Right lung (tissue), 5 donors: ENCODE measurements around the gene CMPK1. TPM values are rescaled to one million over a fixed set of nuclear protein-coding genes. Genes with fewer than 3 reads are reported as not detected.

Experiments used
- DNase-seq, 2 donors: peaks; one replicate each; pipeline ENCODE4 v3.0.0-alpha.2; 2013
- polyA plus RNA-seq, 5 donors: library from polyadenylated mRNA; unstranded; fragments of 120-200 nt; gene quantifications; one replicate each; pipeline versions ENCODE4 v1.2.1 to v1.2.3, GENCODE V29; 2013; ENCODE audit warnings: inconsistent platforms in 1 of 5, low replicate concordance in 1 of 5; ENCODE audit not compliant: insufficient read length in 5 of 5, insufficient read depth in 1 of 5

CMPK1 gene
- polyA plus RNA-seq, 5 donors = 80.2 to 103 (median 95.6) TPM

DNA sequence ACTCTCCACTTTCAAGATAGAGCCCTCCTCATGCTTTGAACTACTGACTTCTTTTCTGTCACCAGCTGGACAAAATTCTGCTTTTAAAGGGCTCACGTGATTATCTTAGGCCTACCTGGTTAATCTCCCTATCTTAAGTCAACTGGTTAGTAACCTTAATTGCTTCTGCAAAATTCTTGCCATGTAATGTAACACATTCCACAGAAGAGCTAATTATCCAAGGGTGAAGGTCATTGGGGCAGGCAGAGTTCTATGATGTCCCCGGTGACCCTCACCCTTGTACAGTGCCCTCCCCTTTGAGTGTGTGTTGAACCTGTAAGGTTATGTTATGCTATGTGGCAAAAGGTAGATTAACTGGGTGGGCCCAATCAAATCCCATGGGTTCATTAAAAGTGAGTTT, 57.3 kb downstream of the CMPK1 start:
- DNase-seq = no peak

DNA sequence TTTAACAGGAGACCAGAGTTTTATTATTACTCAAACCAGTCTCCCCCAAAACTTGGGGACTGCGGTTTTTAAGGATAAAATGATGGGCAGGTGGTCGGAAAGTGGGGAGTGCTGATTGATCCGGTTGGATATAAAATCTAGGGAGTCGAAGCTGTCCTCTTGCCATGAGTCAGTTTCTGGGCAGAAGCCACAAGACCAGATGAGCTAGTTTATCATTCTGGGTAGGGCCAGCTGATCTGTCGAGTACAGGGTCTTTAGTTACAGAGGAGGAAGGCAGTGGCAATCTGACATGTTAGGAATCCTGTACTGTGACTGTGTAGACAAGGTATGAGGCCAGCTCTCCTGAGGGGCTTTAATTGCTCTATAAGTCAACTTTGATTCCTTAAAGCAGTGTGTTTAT, 59.6 kb downstream of the CMPK1 start:
- no peak for DNase-seq

DNA sequence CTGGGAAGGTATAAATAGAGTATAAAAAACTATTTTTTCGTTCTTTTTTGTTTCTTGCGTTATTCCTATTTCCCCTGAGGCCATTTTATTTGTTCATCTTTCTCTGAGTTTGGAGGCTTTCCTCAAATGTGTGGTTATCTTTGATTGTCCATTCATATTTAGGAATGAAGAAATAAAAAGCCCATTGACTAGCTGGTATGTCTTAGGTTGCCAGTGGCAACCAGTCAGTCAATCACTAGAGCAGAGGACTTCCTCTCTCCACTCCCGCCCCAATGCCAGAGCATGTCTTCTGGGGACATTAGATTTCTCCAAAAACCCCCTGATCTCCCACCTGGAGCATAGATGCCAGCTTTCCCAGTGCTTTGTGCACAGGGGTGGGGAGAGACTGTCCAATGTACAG, 61.8 kb downstream of the CMPK1 start:
- DNase-seq = no peak

DNA sequence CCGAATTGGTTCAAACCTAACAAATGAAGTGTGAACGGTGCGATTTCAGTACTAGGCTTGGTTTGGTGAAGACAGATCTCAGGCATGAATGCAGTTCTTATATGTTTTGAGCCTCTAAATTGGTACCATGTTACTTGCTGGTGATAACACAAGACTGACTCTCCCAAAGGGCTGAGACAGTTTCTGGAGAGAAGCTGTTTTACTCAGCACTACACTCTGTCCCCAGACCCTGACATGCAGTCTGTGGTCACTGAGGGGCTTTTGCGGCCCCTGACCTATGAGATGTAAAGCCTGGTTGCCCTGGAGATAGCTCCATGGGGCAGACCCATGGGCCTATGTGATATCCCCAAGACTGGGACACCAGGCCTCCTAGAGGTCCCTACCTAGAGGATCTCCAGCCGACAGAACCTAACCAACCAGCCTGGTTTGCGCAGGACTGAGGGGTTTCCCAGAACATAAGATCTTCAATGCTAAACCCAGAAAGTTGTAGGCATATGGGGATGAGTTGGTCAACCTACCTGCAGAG, 63.1 kb downstream of the CMPK1 start:
- no peak for DNase-seq

GRCh38 chr1:47399138-47399845, 65.7 kb downstream of the CMPK1 start:
- no peak for DNase-seq

DNA sequence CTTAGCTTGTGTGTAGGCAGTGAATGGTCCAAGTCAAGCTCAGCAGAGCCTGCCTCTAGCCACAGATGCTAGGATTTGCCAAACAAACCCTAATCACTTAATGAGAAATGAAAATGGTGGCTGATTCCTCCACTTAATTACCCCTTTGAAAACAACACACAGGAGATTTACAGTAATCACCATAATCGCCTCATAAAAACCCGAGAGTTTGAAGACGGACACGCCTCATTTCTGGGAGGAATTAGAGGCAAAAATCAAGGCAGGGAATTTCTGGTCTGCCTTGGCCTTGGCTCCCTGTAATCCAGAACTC, 66.2 kb downstream of the CMPK1 start:
- no peak for DNase-seq

DNA sequence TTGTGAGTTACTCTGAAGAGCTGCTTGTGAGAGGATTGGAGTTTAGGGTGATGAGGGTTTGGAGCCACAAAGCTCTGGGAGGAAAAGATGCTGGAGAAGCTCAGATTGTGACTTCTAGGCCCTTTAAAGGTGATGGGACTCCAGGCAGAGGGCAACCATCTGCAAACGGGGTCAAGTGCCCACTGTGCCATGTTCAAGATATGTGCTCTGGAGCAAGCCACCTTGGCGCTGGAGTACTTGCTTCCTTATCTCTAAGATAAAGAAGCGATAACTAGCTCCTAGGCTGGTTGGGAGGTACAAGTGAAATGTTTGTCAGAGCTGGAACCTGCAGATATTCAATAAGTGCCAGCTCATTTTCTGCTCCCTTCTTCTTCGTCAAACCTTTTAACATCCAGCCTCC, 68.2 kb downstream of the CMPK1 start:
- DNase-seq = no peak

DNA sequence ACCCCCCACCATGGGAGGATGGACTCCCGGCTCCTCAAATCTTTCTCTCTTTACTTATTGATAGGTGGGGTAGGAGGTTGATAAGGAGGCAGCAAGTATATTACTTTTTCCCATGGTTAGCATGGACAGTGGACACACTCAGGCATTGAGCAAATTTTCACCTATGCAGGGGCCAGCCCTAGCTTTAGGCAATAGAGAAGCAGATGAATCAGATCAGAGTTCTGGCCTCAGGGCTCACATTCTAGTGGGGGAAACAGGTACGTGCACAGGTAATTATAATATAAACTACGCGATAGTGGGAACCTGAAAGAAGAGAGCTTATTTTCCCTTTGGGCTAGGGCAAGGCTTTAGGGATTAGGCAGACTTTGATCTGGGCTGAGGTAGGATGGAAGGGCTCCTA, 69.0 kb downstream of the CMPK1 start:
- DNase-seq = no peak

GRCh38 chr1:47403321-47403910, 69.8 kb downstream of the CMPK1 start:
- DNase-seq = no peak

GRCh38 chr1:47405697-47406096, 72.1 kb downstream of the CMPK1 start:
- DNase-seq = peak; percentile 46 to 49

GRCh38 chr1:47406966-47407365, 73.4 kb downstream of the CMPK1 start:
- no peak for DNase-seq

GRCh38 chr1:47407481-47407880, 73.9 kb downstream of the CMPK1 start:
- no peak for DNase-seq

GRCh38 chr1:47409311-47410067, 75.9 kb downstream of the CMPK1 start:
- DNase-seq = no peak

- no peak for DNase-seq
These were observed 76.5 kb downstream of the CMPK1 start for GRCh38 chr1:47410068-47410455.

DNA sequence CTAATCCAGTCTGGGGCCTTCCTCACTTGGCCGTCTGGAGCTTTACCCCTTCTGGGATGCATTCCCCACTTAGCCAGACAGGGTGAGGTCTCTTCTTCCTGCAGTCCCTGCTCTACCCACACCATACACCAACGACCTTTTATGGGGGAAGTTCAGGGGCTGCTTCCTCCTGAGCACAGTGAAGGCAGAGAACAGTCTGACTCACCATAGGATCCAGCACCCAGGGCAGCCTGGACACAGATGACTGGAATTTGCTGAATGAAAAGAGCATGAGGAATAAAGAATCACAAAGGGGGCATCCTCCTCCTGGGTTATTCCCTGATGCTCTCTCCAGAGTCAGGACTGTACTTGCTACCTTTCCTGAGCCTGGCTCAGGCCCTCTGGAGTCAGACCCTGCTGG, 77.8 kb downstream of the CMPK1 start:
- DNase-seq = no peak

DNA sequence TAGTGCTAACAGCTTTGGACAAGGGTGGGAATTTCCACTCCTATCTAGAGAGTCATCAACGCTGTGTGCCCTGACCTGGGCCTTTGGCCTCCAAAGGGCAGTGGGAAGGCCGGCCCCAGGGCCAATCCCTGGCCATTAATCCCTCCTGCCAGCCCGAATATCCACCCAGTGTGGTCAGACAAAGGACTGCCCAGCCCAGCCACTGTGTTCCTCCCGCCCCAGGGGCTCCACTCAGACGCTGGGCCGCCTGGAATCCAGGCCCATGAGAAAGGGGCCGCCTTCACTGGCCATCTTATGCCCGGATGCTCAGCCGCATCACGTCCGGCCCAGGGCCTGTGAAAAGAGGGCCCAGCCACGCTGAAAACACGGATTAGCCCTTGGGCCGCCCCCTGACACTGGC, 78.8 kb downstream of the CMPK1 start:
- no peak for DNase-seq

DNA sequence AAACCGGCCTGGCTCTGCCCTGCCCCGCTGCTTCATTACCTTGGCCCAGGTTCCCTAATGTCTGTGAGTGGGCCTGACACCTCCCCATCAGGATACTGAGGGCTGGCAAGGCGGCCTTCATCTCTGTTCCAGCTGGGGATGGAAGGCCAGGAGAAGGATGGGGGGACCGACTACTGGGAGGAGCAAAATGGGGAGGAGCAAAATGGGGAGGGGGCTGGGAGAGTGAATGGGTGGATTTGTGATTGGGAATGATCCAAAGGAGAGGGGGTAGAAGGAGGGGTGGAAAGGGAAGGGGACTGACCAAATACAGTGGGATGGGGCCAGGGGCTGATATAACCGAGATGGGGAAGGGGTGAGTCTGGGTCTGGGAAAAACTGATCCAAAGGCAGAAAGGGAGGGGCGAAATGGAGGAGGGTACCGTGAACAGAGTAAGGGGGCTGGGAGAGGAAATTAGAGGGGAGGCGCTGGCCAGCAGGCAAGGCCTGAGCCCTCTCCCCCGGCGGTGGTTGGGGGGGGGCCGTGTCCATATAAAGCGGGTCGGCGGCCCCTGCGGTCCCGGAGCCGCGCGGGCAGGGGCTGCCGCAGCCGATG, 82.2 kb downstream of the CMPK1 start, which contains the start of gene FOXE3:
TSS of gene FOXE3 (plus strand) at position 558 of the 591 bp plus-strand sequence. CDS start at position 589, 31 bp downstream.
- no peak for DNase-seq

DNA sequence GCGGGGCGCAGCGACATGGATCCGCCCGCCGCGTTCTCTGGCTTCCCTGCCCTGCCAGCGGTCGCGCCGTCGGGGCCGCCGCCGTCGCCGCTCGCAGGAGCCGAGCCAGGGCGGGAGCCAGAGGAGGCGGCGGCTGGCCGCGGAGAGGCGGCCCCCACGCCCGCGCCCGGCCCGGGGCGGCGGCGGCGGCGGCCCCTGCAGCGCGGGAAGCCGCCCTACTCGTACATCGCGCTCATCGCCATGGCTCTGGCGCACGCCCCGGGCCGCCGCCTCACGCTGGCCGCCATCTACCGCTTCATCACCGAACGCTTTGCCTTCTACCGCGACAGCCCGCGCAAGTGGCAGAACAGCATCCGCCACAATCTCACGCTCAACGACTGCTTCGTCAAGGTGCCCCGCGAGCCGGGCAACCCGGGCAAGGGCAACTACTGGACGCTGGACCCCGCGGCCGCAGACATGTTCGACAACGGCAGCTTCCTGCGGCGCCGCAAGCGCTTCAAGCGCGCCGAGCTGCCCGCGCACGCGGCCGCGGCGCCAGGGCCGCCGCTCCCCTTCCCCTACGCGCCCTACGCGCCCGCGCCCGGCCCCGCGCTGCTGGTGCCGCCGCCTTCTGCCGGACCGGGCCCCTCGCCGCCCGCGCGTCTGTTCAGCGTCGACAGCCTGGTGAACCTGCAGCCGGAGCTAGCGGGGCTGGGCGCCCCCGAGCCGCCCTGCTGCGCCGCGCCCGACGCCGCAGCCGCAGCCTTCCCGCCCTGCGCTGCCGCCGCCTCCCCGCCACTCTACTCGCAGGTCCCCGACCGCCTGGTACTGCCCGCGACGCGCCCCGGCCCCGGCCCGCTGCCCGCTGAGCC, 83.0 kb downstream of the CMPK1 start:
- no peak for DNase-seq

- DNase-seq = no peak
These were observed 83.8 kb downstream of the CMPK1 start for GRCh38 chr1:47417170-47418044.

DNA sequence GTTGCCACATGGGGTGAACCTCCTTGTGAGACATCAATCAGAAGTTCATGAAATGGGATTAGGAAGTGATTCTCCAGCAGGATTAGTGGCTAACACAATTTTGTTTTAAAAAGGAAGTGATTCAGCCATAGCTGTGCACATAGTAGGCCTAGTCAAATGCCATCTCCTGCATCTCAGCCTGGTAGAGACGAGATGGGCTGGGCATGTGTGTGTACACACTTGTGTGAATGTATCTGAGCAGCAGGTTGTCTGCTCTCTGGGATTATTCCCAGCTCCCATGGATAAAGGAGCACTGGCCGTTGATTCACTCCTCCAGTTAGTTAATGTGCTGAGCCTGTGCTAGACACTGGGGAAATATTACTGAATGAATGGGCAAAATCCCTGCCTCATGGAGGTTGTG, 84.5 kb downstream of the CMPK1 start:
- DNase-seq = no peak
